Measurements from ENCODE around the gene TOMM20. TPM values are rescaled to one million over a fixed set of nuclear protein-coding genes. Genes with fewer than 3 reads are reported as not detected.

Gene TOMM20
- total and polyA plus RNA-seq, 9 of the 15 experiments (the other 6 are each of a cell fraction or from before 2014, with no cell fraction given): 70.6 to 334 (median 159) TPM

- TF ChIP-seq KAT2B (IDR thresholded peaks at IDR 0.05; ENCODE audit: low read depth, low read length) (no peak), EGR1 (conservative IDR thresholded peaks at IDR 0.05) (peak; percentile 85), ARNT (IDR thresholded peaks at IDR 0.05) (no peak), AFF4 (CRISPR knock-in tag; IDR thresholded peaks at IDR 0.05) (no peak), TAF1 (IDR thresholded peaks at IDR 0.05; ENCODE audit: control insufficient read depth, extremely low read depth, insufficient read depth, low read length, severe bottlenecking) (no peak), ZNF398 (CRISPR knock-in tag; IDR thresholded peaks at IDR 0.05) (no peak), GTF2B (IDR thresholded peaks at IDR 0.05; ENCODE audit: extremely low read depth, insufficient read length) (no peak), TAF9B (IDR thresholded peaks at IDR 0.05; ENCODE audit: partially characterized antibody) (no peak), ZBTB1 (CRISPR knock-in tag; IDR thresholded peaks at IDR 0.05; ENCODE audit: borderline replicate concordance, low read depth) (no peak), MAFF (IDR thresholded peaks at IDR 0.05; ENCODE audit: low read length) (no peak), POLR2B (IDR thresholded peaks at IDR 0.05; ENCODE audit: low read depth, partially characterized antibody) (no peak), E4F1 (CRISPR knock-in tag; IDR thresholded peaks at IDR 0.05; ENCODE audit: borderline replicate concordance) (no peak), HDGF (IDR thresholded peaks at IDR 0.05) (no peak), ATF6 (CRISPR knock-in tag; IDR thresholded peaks at IDR 0.05) (no peak)
Measured at GRCh38 chr1:235075048-235075776, 53.4 kb downstream of the TOMM20 start (continued).
